Activated CD4-positive, alpha-beta T cell treated with anti-CD3 and anti-CD28 coated beads, Interleukin-10, Interleukin-2, amounts not matched to agents 100 ng/mL and 50 ng/mL, durations not matched to agents 16 hours and 8 hours (primary cell): Measurements from ENCODE around the gene NSD2.

ENCODE experiments used
- DNase-seq: peaks from one replicate; pipeline ENCODE4 v3.0.0-alpha.2; 2020

NSD2 gene

GRCh38 chr4:1948892-1949436 lies 77.8 kb downstream of the NSD2 start:
- no peak for DNase-seq

GRCh38 chr4:1950369-1950768 lies 79.2 kb downstream of the NSD2 start:
- no peak for DNase-seq

- DNase-seq, result no peak
These were observed 81.0 kb downstream of the NSD2 start for GRCh38 chr4:1952058-1952700.

DNA sequence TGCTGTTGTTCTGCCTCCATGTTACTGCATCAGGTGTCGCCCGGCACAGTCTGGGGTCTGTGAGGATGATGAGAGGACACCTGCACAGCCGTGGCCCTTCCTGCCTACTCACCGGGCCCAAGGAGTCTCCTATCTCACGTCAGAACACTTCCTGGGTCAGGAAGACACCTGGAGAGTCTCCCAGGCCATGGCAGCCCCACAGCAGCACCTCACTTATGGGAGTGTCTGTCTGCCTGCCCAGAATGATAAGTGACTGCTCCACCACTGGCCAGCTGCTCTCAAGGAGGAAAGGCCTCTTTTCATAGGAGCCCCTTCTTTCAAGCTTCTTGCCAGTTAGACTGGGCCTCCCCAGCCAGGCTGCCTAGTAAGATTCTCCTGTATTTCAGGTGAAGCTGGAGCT lies 81.5 kb downstream of the NSD2 start:
- no peak for DNase-seq

- no peak for DNase-seq
These were observed 82.1 kb downstream of the NSD2 start for GRCh38 chr4:1953335-1953734.

- no peak for DNase-seq
These were observed 85.4 kb downstream of the NSD2 start for GRCh38 chr4:1956631-1957030.

DNA sequence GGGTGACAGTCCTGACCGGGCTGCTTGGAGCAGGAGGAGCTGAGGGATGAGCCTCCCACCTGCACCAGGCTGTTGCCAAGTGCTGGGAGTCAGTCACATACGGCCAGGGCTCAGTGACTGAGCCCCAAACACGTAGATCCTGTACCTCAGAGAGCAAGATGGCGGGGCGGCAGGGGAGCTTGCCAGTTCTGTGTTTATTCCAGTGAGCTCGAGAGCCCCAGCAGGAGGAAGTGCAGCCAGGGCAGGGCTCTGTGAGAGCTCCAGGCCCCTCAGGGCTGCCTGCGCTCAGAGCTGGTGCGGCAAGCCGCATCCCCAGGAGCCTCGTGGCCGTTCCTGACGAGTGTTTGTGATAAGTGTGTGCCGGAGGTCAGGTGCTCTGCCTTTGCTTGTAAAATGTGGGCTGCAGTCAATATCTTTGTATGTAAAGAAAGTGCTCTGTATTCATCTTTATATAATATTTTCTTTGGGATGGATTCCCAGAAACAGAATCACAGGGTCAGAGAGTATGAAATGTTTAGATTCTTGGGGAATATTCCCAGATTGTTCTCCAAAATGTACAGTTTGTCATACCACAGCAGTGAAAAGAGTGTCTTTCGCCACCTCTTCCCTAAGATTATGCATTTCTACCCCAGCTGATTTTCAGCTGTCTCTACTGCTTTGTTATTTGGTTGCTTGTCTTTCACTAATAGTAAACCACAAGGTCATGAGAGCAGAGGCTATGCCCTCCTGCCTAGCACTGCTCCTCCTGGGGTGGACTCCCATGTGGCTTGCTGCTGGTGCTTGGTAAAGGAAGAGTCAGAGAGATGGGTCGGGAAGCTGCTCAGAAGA lies 87.3 kb downstream of the NSD2 start:
- no peak for DNase-seq

DNA sequence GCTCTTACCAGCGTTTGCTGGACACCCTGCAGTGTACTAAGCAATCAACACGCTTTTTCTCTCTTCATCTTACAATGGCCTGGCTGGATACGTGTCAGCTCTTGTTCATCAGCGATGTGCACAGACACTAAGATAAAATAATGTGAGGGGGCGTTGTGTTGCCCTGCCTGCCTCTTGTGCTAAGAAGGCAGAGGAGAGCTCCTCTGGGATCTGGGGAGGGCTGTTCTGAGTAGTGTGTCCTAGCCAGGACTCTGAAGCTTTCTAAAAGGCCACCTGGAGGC lies 87.9 kb downstream of the NSD2 start:
- DNase-seq, result no peak

GRCh38 chr4:1960170-1960825 lies 89.1 kb downstream of the NSD2 start:
- no peak for DNase-seq

- no peak for DNase-seq
These were observed 89.8 kb downstream of the NSD2 start for GRCh38 chr4:1961038-1961437.

DNA sequence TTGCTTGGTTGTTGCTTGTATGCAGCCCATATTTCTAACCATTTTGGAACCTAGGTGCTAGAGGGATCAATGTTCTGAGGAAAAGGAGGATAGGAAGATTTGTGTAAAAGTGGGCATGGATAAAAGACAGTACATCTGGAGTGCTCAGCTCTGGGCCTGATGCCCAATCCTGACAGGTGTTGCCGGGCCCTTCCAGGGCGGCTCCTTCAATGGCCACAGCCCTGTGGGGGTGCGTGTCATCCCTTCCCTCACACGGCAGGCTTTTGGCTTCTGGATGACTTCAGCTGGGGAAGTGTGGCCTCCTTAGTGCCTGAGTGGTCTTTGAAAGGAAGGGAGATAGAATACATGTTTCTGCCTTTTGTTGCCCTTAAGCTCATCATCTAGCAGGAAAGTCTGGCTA lies 90.4 kb downstream of the NSD2 start:
- DNase-seq, result no peak

DNA sequence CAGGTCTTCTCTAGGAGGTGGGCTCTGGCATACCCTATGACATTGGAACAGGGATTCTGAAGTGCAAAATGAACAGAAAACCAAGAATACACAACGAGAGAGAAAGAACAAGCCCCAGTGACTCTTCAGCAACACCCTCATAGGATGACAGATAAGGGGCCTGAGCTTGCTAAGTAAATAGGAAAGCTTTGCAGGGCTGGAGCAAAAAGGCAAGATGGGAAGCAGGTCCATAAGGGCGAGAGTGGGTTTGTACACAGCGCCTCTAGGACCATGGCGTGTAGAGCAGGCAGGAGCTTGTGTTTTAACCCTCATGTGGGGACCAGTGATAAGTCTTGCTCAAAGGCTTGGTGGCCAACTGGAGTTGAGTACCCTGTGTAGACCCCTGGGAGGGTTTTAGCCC lies 91.8 kb downstream of the NSD2 start:
- DNase-seq, result no peak

GRCh38 chr4:1964443-1964842 lies 93.2 kb downstream of the NSD2 start:
- no peak for DNase-seq

GRCh38 chr4:1964971-1965370 lies 93.8 kb downstream of the NSD2 start:
- DNase-seq, result no peak

- no peak for DNase-seq
These were observed 96.4 kb downstream of the NSD2 start for GRCh38 chr4:1967512-1968149.

DNA sequence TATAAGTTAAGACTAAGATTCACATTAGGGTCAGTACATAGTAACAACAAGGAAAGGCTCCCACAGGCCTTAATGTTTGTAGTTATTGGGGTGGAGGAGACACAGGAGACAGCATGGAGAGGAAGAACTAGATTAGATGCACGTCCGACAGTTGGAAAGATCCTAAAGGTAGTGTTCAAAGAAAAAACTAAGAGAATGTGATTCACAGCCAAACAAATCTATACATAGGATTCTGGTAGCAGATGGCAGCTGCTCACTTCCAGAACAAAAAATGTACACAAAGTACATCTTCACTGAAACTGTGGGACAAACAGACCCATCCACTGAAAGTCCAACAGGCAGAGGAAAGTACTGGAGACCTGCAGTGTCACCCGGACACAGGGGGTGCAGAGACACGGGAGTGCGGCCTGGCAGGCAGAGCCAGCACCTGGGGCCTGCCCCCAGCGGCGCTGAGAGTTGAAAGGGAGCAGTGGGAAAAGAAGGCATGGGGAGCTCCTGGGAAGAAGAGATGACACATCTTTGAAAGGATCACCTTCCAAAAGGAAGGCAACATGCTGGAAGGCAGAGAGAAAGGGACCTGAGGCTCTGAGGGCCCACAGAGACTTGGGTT lies 97.6 kb downstream of the NSD2 start:
- no peak for DNase-seq

- no peak for DNase-seq
These were observed 98.9 kb downstream of the NSD2 start for GRCh38 chr4:1969928-1970723.

GRCh38 chr4:1970926-1971325 lies 99.7 kb downstream of the NSD2 start:
- no peak for DNase-seq

- no peak for DNase-seq
These were observed 100.4 kb downstream of the NSD2 start for GRCh38 chr4:1971456-1972200.

GRCh38 chr4:1972414-1972813 lies 101.2 kb downstream of the NSD2 start:
- no peak for DNase-seq

DNA sequence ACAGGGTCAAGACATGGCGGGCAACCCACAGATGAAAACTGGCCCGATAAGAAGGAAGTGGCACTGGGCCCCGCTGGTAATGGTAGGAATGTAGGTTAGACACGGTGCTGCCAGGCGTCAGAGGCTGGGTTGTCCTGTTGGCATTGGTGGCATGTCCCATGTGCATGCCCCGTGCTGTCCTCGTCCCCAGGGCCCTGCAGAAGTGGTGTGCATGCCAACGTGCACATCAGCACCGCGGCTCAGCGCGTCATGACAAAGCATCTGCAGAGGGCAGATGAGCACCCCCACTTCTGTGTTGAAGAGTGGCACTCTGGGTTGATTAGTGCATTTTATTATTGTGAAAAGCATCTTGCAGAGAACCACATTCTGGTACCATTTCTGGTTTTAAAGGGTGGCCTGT lies 102.0 kb downstream of the NSD2 start:
- DNase-seq, result no peak

GRCh38 chr4:1973661-1974060 lies 102.5 kb downstream of the NSD2 start:
- no peak for DNase-seq
